ENCODE data around the gene ANK2. TPM values are rescaled to one million over a fixed set of nuclear protein-coding genes. Genes with fewer than 3 reads are reported as not detected.

Gene ANK2
- total and polyA plus RNA-seq, 2 of the 13 experiments (the other 11 are each of a cell fraction or from before 2014, with no cell fraction given) = 2.7 to 15.1 TPM

DNA sequence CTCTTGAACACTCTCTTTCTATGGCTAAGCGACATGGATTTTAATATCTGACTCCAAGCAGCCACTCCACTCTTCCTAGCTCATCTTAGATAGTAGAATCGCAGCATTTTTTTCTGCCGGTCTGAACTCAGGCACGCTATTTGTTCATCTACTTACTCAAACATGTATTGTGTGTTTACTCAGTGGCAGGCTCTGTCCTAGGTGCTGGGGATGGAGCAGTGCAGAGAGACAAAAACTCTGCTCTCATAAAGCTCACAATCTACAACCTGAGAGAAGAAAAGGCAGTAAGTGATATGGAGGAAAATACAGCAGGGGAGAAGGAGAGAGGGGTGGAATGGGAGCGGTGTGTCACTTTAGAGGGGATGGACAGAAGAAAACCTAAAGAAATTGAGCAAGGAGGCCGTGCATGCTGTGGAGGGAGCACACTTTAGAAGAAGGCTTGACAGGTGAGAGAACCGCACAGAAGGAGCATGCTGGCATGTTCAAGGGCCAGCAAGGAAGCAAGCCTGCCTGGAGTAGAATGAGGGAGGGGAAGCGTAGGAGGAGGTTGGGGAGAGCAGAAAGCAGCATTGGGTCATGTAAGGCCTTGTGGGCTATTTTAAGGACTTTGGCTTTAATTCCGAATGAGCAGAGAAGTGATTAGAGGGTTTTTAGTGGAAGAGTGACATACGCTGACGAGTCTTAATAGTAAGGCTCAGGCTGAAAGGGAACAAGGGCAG, 132.0 kb downstream of the ANK2 start (continued):
- TF ChIP-seq ATF7-NPFF (CRISPR knock-in tag; IDR thresholded peaks at IDR 0.05; ENCODE audit: low read depth) = no peak
- peak; percentile 72; the same call in 1 of the 2 replicates for TF ChIP-seq SOX5 (CRISPR knock-in tag; IDR thresholded peaks at IDR 0.05; ENCODE audit: borderline replicate concordance)
- 0 out of 2 replicates have a peak, but pooled peaks have one; percentile 41 for TF ChIP-seq GATAD1 (CRISPR knock-in tag; IDR thresholded peaks at IDR 0.05)
- TF ChIP-seq HIC2 (CRISPR knock-in tag; IDR thresholded peaks at IDR 0.05; ENCODE audit: low read depth) = no peak
- TF ChIP-seq SRF (IDR thresholded peaks at IDR 0.05; ENCODE audit: low read depth, low read length) = no peak
- TF ChIP-seq ATF7 (IDR thresholded peaks at IDR 0.05) = no peak
- no peak for TF ChIP-seq ATF7 (CRISPR knock-in tag; IDR thresholded peaks at IDR 0.05)
- no peak for TF ChIP-seq ZNF569 (CRISPR knock-in tag; IDR thresholded peaks at IDR 0.05; ENCODE audit: borderline replicate concordance)
- TF ChIP-seq SP1 (IDR thresholded peaks at IDR 0.05) = no peak
- no peak for TF ChIP-seq SP1 (CRISPR knock-in tag; IDR thresholded peaks at IDR 0.05)
- TF ChIP-seq MYC (CRISPR knock-in tag; IDR thresholded peaks at IDR 0.05; ENCODE audit: borderline replicate concordance) = no peak
- no peak for TF ChIP-seq ZNF282 (IDR thresholded peaks at IDR 0.05; ENCODE audit: partially characterized antibody)
- 0 out of 2 replicates have a peak, but pooled peaks have one; percentile 26 for TF ChIP-seq SMAD3 (CRISPR knock-in tag; IDR thresholded peaks at IDR 0.05)
- TF ChIP-seq ZSCAN21 (CRISPR knock-in tag; IDR thresholded peaks at IDR 0.05; ENCODE audit: borderline replicate concordance) = no peak
- TF ChIP-seq ZNF776 (CRISPR knock-in tag; IDR thresholded peaks at IDR 0.05) = no peak
- TF ChIP-seq, protein P1, sequence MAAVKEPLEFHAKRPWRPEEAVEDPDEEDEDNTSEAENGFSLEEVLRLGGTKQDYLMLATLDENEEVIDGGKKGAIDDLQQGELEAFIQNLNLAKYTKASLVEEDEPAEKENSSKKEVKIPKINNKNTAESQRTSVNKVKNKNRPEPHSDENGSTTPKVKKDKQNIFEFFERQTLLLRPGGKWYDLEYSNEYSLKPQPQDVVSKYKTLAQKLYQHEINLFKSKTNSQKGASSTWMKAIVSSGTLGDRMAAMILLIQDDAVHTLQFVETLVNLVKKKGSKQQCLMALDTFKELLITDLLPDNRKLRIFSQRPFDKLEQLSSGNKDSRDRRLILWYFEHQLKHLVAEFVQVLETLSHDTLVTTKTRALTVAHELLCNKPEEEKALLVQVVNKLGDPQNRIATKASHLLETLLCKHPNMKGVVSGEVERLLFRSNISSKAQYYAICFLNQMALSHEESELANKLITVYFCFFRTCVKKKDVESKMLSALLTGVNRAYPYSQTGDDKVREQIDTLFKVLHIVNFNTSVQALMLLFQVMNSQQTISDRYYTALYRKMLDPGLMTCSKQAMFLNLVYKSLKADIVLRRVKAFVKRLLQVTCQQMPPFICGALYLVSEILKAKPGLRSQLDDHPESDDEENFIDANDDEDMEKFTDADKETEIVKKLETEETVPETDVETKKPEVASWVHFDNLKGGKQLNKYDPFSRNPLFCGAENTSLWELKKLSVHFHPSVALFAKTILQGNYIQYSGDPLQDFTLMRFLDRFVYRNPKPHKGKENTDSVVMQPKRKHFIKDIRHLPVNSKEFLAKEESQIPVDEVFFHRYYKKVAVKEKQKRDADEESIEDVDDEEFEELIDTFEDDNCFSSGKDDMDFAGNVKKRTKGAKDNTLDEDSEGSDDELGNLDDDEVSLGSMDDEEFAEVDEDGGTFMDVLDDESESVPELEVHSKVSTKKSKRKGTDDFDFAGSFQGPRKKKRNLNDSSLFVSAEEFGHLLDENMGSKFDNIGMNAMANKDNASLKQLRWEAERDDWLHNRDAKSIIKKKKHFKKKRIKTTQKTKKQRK (IDR thresholded peaks at IDR 0.05; ENCODE audit: low read length) = no peak
- TF ChIP-seq ZNF260 (CRISPR knock-in tag; IDR thresholded peaks at IDR 0.05; ENCODE audit: borderline replicate concordance, low read depth) = no peak
- TF ChIP-seq, protein P2, sequence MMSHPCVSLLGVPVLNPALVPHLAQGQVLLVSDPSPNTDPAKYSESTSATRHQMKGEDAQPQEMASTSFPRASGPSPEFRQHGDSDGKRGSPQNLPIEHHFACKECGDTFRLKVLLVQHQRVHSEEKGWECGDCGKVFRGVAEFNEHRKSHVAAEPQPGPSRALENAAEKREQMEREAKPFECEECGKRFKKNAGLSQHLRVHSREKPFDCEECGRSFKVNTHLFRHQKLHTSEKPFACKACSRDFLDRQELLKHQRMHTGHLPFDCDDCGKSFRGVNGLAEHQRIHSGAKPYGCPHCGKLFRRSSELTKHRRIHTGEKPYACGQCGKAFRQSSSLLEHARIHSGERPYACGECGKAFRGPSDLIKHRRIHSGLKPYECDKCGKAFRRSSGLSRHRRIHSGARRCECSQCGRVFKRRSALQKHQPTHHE (CRISPR knock-in tag; IDR thresholded peaks at IDR 0.05; ENCODE audit: borderline replicate concordance) = no peak
- no peak for TF ChIP-seq CREB1 (IDR thresholded peaks at IDR 0.05)
- TF ChIP-seq CREB1 (CRISPR knock-in tag; IDR thresholded peaks at IDR 0.05) = peak; percentile 10; the same call in 1 of the 2 replicates
- TF ChIP-seq ZSCAN22 (CRISPR knock-in tag; IDR thresholded peaks at IDR 0.05) = no peak
- no peak for TF ChIP-seq HNF4G (IDR thresholded peaks at IDR 0.05; ENCODE audit: borderline replicate concordance, low read depth, low read length)
- TF ChIP-seq HNF4G (CRISPR knock-in tag; IDR thresholded peaks at IDR 0.05; ENCODE audit: borderline replicate concordance, low read depth) = no peak
- TF ChIP-seq HNRNPH1 (optimal IDR thresholded peaks at IDR 0.05; ENCODE audit: low read depth, low read length) = no peak
- no peak for TF ChIP-seq NFYC (CRISPR knock-in tag; IDR thresholded peaks at IDR 0.05)
- TF ChIP-seq ZNF234 (CRISPR knock-in tag; conservative IDR thresholded peaks at IDR 0.05) = no peak
- no peak for TF ChIP-seq TCF7L2 (IDR thresholded peaks at IDR 0.05; ENCODE audit: low read depth, low read length)
